ENCODE results near the gene DCAF11. TPM values are rescaled to one million over a fixed set of nuclear protein-coding genes. Genes with fewer than 3 reads are reported as not detected.
A peak's percentile ranks its signal among the peaks of the same experiment; 100 is the strongest.

Gene DCAF11
- total RNA-seq, 1 donor from 2014 or later: 66.5 TPM

- H3K27ac ChIP-seq: no peak overlapping the region
- H2AFZ ChIP-seq (replicated peaks): no peak overlapping the region
- H3K36me3 ChIP-seq: no peaks in the 10 kb centered on the region
- H4K20me1 ChIP-seq (ENCODE audit: low read depth): no peaks in the 10 kb centered on the region
- peaks cover 22% of the 10 kb centered on the region for H3F3A ChIP-seq (ENCODE audit: low read depth)
- Mint-ChIP-seq H3K27ac (no peak overlapping the region), H3K4me3 (peak overlapping the region; percentile 82), H3K9me3 (no peaks in the 10 kb centered on the region), H3K27me3 (ENCODE audit: insufficient read depth, low read depth) (peaks cover 40% of the 10 kb centered on the region), H3K4me1 (peaks cover 34% of the 10 kb centered on the region), H3K36me3 (no peaks in the 10 kb centered on the region)
- no peaks in the 10 kb centered on the region for H3K9me3 ChIP-seq (ENCODE audit: low read depth)
- no peak overlapping the region for H3K9ac ChIP-seq
- peak; percentile 11 for DNase-seq (ENCODE audit: low spot score)
- H3K4me1 ChIP-seq: peaks cover 41% of the 10 kb centered on the region
- H3K4me2 ChIP-seq: peak overlapping the region; percentile 87
- H3K4me3 ChIP-seq: no peak overlapping the region
- no peak for TF ChIP-seq EZH2phosphoT487 (IDR thresholded peaks at IDR 0.05)
- TF ChIP-seq, protein P1, sequence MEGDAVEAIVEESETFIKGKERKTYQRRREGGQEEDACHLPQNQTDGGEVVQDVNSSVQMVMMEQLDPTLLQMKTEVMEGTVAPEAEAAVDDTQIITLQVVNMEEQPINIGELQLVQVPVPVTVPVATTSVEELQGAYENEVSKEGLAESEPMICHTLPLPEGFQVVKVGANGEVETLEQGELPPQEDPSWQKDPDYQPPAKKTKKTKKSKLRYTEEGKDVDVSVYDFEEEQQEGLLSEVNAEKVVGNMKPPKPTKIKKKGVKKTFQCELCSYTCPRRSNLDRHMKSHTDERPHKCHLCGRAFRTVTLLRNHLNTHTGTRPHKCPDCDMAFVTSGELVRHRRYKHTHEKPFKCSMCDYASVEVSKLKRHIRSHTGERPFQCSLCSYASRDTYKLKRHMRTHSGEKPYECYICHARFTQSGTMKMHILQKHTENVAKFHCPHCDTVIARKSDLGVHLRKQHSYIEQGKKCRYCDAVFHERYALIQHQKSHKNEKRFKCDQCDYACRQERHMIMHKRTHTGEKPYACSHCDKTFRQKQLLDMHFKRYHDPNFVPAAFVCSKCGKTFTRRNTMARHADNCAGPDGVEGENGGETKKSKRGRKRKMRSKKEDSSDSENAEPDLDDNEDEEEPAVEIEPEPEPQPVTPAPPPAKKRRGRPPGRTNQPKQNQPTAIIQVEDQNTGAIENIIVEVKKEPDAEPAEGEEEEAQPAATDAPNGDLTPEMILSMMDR (IDR thresholded peaks at IDR 0.05): no peak
- H3K79me2 ChIP-seq (ENCODE audit: low read depth): no peaks in the 10 kb centered on the region
- H3K27me3 ChIP-seq: peaks cover 39% of the 10 kb centered on the region
Measured at GRCh38 chr14:24080142-24080530, 34.4 kb upstream of the DCAF11 start.

- Histone ChIP-seq H3K9me3 (ENCODE audit: low read depth) (no peaks in the 10 kb centered on the region), H2AFZ (replicated peaks) (peak overlapping the region; percentile 84), H3K36me3 (no peaks in the 10 kb centered on the region), H3K9ac (no peak overlapping the region), H4K20me1 (ENCODE audit: low read depth) (no peaks in the 10 kb centered on the region), H3K4me1 (peaks cover 41% of the 10 kb centered on the region), H3F3A (ENCODE audit: low read depth) (peaks cover 22% of the 10 kb centered on the region), H3K79me2 (ENCODE audit: low read depth) (no peaks in the 10 kb centered on the region), H3K4me2 (peak overlapping the region; percentile 87), H3K27ac (no peak overlapping the region), H3K4me3 (peak overlapping the region; percentile 66), H3K27me3 (peaks cover 39% of the 10 kb centered on the region)
- peaks cover 40% of the 10 kb centered on the region for H3K27me3 Mint-ChIP-seq (ENCODE audit: insufficient read depth, low read depth)
- H3K4me1 Mint-ChIP-seq: peaks cover 34% of the 10 kb centered on the region
- no peak overlapping the region for H3K27ac Mint-ChIP-seq
- H3K9me3 Mint-ChIP-seq: no peaks in the 10 kb centered on the region
- peak overlapping the region; percentile 88 for H3K4me3 Mint-ChIP-seq
- DNase-seq (ENCODE audit: low spot score): peak; percentile 78
- TF ChIP-seq, protein P1 (IDR thresholded peaks at IDR 0.05): no peak
- peak; percentile 34 for TF ChIP-seq EZH2 (IDR thresholded peaks at IDR 0.05)
- TF ChIP-seq EZH2phosphoT487 (IDR thresholded peaks at IDR 0.05): peak; percentile 25
- no peaks in the 10 kb centered on the region for H3K36me3 Mint-ChIP-seq
Measured at GRCh38 chr14:24080888-24081738, 33.5 kb upstream of the DCAF11 start.

DNA sequence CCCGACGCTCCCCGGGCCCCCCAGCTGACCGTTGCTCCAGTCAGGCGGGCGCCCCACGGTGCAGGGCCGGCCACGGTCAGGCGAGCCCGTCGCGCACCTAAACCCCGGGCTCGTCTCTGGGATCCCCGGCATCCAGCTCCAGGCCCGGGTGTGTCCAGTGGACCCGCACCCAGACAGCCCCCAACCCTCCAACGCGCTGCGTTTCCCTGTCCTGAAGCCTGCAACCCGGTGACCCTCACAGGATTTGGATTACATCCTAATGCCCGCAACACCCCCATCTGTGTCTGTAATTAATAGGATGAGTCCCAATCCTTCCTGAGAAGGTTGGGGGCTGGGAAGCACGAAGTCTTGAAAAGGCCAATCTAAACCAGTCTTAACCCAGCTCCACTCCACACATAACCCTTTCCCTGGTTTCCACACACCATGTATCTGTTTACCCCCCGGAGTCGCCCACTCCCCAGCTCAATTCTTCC lies 32.8 kb upstream of the DCAF11 start:
- Histone ChIP-seq H3K4me1 (peaks cover 47% of the 10 kb centered on the region), H2AFZ (replicated peaks) (peak overlapping the region; percentile 84), H3K36me3 (no peaks in the 10 kb centered on the region), H3K4me3 (peak overlapping the region; percentile 66), H3K27ac (no peak overlapping the region), H3K4me2 (peak overlapping the region; percentile 87), H3K9ac (no peak overlapping the region), H3K27me3 (peaks cover 39% of the 10 kb centered on the region), H4K20me1 (ENCODE audit: low read depth) (no peaks in the 10 kb centered on the region), H3K9me3 (ENCODE audit: low read depth) (no peaks in the 10 kb centered on the region), H3K79me2 (ENCODE audit: low read depth) (no peaks in the 10 kb centered on the region), H3F3A (ENCODE audit: low read depth) (peaks cover 22% of the 10 kb centered on the region)
- TF ChIP-seq, protein P1 (IDR thresholded peaks at IDR 0.05): no peak
- TF ChIP-seq EZH2 (IDR thresholded peaks at IDR 0.05) (no peak), EZH2phosphoT487 (IDR thresholded peaks at IDR 0.05) (no peak)
- Mint-ChIP-seq H3K4me1 (peaks cover 34% of the 10 kb centered on the region), H3K4me3 (peak overlapping the region; percentile 88), H3K36me3 (no peaks in the 10 kb centered on the region), H3K27ac (peak overlapping the region; percentile 87), H3K27me3 (ENCODE audit: insufficient read depth, low read depth) (peaks cover 39% of the 10 kb centered on the region), H3K9me3 (no peaks in the 10 kb centered on the region)
- DNase-seq (ENCODE audit: low spot score): peak; percentile 40

Data from neural progenitor cell (in vitro differentiated cells).